PC-9 (cell line): Measurements from ENCODE around the gene KDM4B. TPM values are rescaled to one million over a fixed set of nuclear protein-coding genes. Genes with fewer than 3 reads are reported as not detected.

Experiments
- BruUV-seq: library from RNA; stranded (reverse); fragments of 400-500 nt; replicated peaks from 2 replicates; lab custom pipeline; 2021; lab: Mats Ljungman, UMichigan
- CTCF ChIA-PET: fragments of 300-600 bp; sonication (Branson Sonifier 250); formaldehyde crosslinking; loops from one replicate; lab custom pipeline; 2022; ENCODE audit warnings: antibody characterized with exemption; lab: Charles Lee
- POLR2A ChIA-PET: fragments of 300-600 bp; sonication (Branson Sonifier 250); formaldehyde crosslinking; loops from one replicate; lab custom pipeline; 2022; ENCODE audit warnings: antibody characterized with exemption; ENCODE audit not compliant: unreplicated experiment; lab: Charles Lee
- DNase-seq, 2 experiments: peaks; one replicate each; pipeline versions ENCODE4 v3.0.0 to v3.0.0-alpha.2; 2015 to 2022; ENCODE audit warnings: mixed read lengths in 1 of 2
- H2AFZ ChIP-seq: fragments of 200-600 bp; sonication (generic); 2 replicates; pipeline ENCODE4 v1.8.1; 2017; ENCODE audit warnings: antibody characterized with exemption
- H3F3A ChIP-seq: fragments of 200-600 bp; sonication (generic); 2 replicates; pipeline ENCODE4 v1.8.1; 2017; ENCODE audit warnings: antibody characterized with exemption, mild to moderate bottlenecking, low read depth; ENCODE audit not compliant: insufficient read depth
- H3K27ac ChIP-seq: fragments of 200-600 bp; sonication (generic); 2 replicates; pipeline ENCODE4 v1.6.1; 2016; ENCODE audit warnings: mixed run types
- H3K27me3 ChIP-seq: fragments of 200-600 bp; sonication (generic); 2 replicates; pipeline ENCODE4 v1.6.1; 2016; ENCODE audit warnings: low read depth, mixed run types; ENCODE audit not compliant: insufficient read depth
- H3K36me3 ChIP-seq: fragments of 200-600 bp; sonication (generic); 2 replicates; pipeline ENCODE4 v1.6.1; 2016; ENCODE audit warnings: low read depth, mixed run types
- H3K4me1 ChIP-seq: fragments of 200-600 bp; sonication (generic); replicated peaks from 2 replicates; pipeline ENCODE4 v1.6.1; 2016; ENCODE audit warnings: mixed run types; ENCODE audit not compliant: insufficient read depth
- H3K4me2 ChIP-seq: fragments of 200-600 bp; sonication (generic); 2 replicates; pipeline ENCODE4 v1.6.1; 2017; ENCODE audit warnings: mixed run types
- H3K4me3 ChIP-seq: fragments of 200-600 bp; sonication (generic); 2 replicates; pipeline ENCODE4 v1.6.1; 2016; ENCODE audit warnings: mixed run types
- H3K79me2 ChIP-seq: fragments of 200-600 bp; sonication (generic); 2 replicates; pipeline ENCODE4 v1.6.1; 2017; ENCODE audit warnings: low read depth, mixed run types
- H3K9me2 ChIP-seq: fragments of 200-600 bp; sonication (generic); 2 replicates; pipeline ENCODE4 v1.8.1; 2017; ENCODE audit warnings: mild to moderate bottlenecking; ENCODE audit not compliant: insufficient read depth
- H3K9me3 ChIP-seq: fragments of 200-600 bp; sonication (generic); 2 replicates; pipeline ENCODE4 v1.8.1; 2016; ENCODE audit warnings: low read depth; ENCODE audit not compliant: insufficient read depth
- H4K20me1 ChIP-seq: fragments of 200-600 bp; sonication (generic); 2 replicates; pipeline ENCODE4 v1.8.1; 2017; ENCODE audit not compliant: insufficient read depth
- CTCF ChIP-seq: fragments of 200-600 bp; sonication (generic); conservative IDR thresholded peaks from 2 replicates; pipeline ENCODE4 v1.6.1; 2017; ENCODE audit warnings: mixed run types, antibody characterized with exemption, mild to moderate bottlenecking, moderate library complexity
- EZH2 ChIP-seq: fragments of 200-600 bp; sonication (generic); IDR thresholded peaks from 2 replicates; pipeline ENCODE4 v1.8.0; 2017; ENCODE audit warnings: antibody characterized with exemption, low read depth
- intact Hi-C: fragments of 100-400 bp; cut with micrococcal nuclease; formaldehyde crosslinking; loops from one replicate; pipeline ENCODE4 v1.10.0; 2022; ENCODE audit not compliant: unreplicated experiment
- total RNA-seq: library from RNA; stranded (reverse); gene quantifications from 2 replicates; pipeline ENCODE4 v1.2.3, GENCODE V29; 2021

The KDM4B gene
- total RNA-seq, 1 experiment from 2014 or later = 19.5 TPM

- no TSS peak for BruUV-seq
- H3K79me2 ChIP-seq = no peaks in the 10 kb centered on the region
- H3K9me2 ChIP-seq = no peaks in the 10 kb centered on the region
- H3F3A ChIP-seq = no peaks in the 10 kb centered on the region
- H4K20me1 ChIP-seq = no peaks in the 10 kb centered on the region
- no peak overlapping the region for H3K4me2 ChIP-seq
- no peak overlapping the region for H3K4me3 ChIP-seq
- ChIA-PET CTCF (interaction anchor here (0.6 kb wide), 2 partner anchors 73 to 291 kb away, joined by 5 to 16 read pairs; no protein-coding TSS in a partner anchor), POLR2A (no interaction called here)
- H2AFZ ChIP-seq = no peak overlapping the region
- no peak overlapping the region for H3K27ac ChIP-seq
- H3K27me3 ChIP-seq = no peaks in the 10 kb centered on the region
- H3K9me3 ChIP-seq = no peaks in the 10 kb centered on the region
- no peaks in the 10 kb centered on the region for H3K36me3 ChIP-seq
- TF ChIP-seq EZH2 = no peak
- no peak for TF ChIP-seq CTCF
- DNase-seq = no peak
- intact Hi-C loops = no loop called here
- no peaks in the 10 kb centered on the region for H3K4me1 ChIP-seq
Observed at GRCh38 chr19:5073153-5073844, 104.4 kb downstream of the KDM4B start.

GRCh38 chr19:5074407-5074806 lies 105.5 kb downstream of the KDM4B start:
- BruUV-seq = no TSS peak

GRCh38 chr19:5074830-5075394 lies 106.0 kb downstream of the KDM4B start:
- POLR2A ChIA-PET = no interaction called here
- no TSS peak for BruUV-seq

More at GRCh38 chr19:5074407-5074806, 105.5 kb downstream of the KDM4B start:
- Histone ChIP-seq H4K20me1 (no peaks in the 10 kb centered on the region), H3K27me3 (no peaks in the 10 kb centered on the region), H3K36me3 (no peaks in the 10 kb centered on the region), H2AFZ (no peak overlapping the region), H3K4me2 (no peak overlapping the region), H3K9me3 (no peaks in the 10 kb centered on the region), H3K4me3 (no peak overlapping the region), H3F3A (no peaks in the 10 kb centered on the region), H3K4me1 (no peaks in the 10 kb centered on the region), H3K79me2 (no peaks in the 10 kb centered on the region), H3K9me2 (no peaks in the 10 kb centered on the region), H3K27ac (no peak overlapping the region)
- DNase-seq = no peak
- ChIA-PET CTCF (no interaction called here), POLR2A (no interaction called here)
- intact Hi-C loops = no loop called here
- TF ChIP-seq CTCF = no peak
- TF ChIP-seq EZH2 = no peak

More at GRCh38 chr19:5074830-5075394, 106.0 kb downstream of the KDM4B start:
- Histone ChIP-seq H3K79me2 (no peaks in the 10 kb centered on the region), H3F3A (no peaks in the 10 kb centered on the region), H3K27me3 (no peaks in the 10 kb centered on the region), H3K27ac (no peak overlapping the region), H4K20me1 (no peaks in the 10 kb centered on the region), H3K9me2 (no peaks in the 10 kb centered on the region), H3K9me3 (no peaks in the 10 kb centered on the region), H3K4me2 (no peak overlapping the region), H2AFZ (no peak overlapping the region), H3K4me3 (no peak overlapping the region), H3K4me1 (no peaks in the 10 kb centered on the region), H3K36me3 (no peaks in the 10 kb centered on the region)
- DNase-seq = no peak
- intact Hi-C loops = no loop called here
- TF ChIP-seq EZH2 = no peak
- TF ChIP-seq CTCF = no peak
- CTCF ChIA-PET = no interaction called here
